Measurements from ENCODE around the gene CTXND2. TPM values are rescaled to one million over a fixed set of nuclear protein-coding genes. Genes with fewer than 3 reads are reported as not detected.

Gene CTXND2
- total RNA-seq, 2 experiments from 2014 or later = not detected

GRCh38 chr1:150955280-150955679 lies 68.3 kb downstream of the CTXND2 start:
- no peak overlapping the region for H3K4me2 ChIP-seq (ENCODE audit: low read length)
- no peaks in the 10 kb centered on the region for H3K9me2 ChIP-seq (ENCODE audit: insufficient read depth, low read length)
- H3K9me3 ChIP-seq (ENCODE audit: low read length) = no peaks in the 10 kb centered on the region
- DNase-seq (ENCODE audit: low spot score) = no peak
- CTCF ChIA-PET (ENCODE audit: unreplicated experiment) = no interaction called here
- H3K79me2 ChIP-seq (ENCODE audit: insufficient read depth, low read depth, low read length) = no peaks in the 10 kb centered on the region
- intact Hi-C loops (cut with micrococcal nuclease; ENCODE audit: unreplicated experiment) = no loop called here
- BruUV-seq (replicated peaks) = no TSS peak
- no peak for TF ChIP-seq EZH2phosphoT487 (IDR thresholded peaks at IDR 0.05; ENCODE audit: borderline replicate concordance, low read depth, low read length)
- no peak for TF ChIP-seq CTCF (conservative IDR thresholded peaks at IDR 0.05; ENCODE audit: low read length)
- no peaks in the 10 kb centered on the region for H3K4me1 ChIP-seq (ENCODE audit: insufficient read depth, low read length, poor library complexity, severe bottlenecking)
- no peak overlapping the region for H3K27ac ChIP-seq (ENCODE audit: low read depth, low read length, poor library complexity, severe bottlenecking)
- no peak overlapping the region for H2AFZ ChIP-seq (ENCODE audit: low read length)
- peaks cover 87% of the 10 kb centered on the region for H3K36me3 ChIP-seq (ENCODE audit: insufficient read depth, low read length)
- no peaks in the 10 kb centered on the region for H4K20me1 ChIP-seq (ENCODE audit: insufficient read depth, low read length)
- no peak overlapping the region for H3K4me3 ChIP-seq (ENCODE audit: low read depth, low read length, poor library complexity, severe bottlenecking)
- POLR2A ChIA-PET = no interaction called here

GRCh38 chr1:150957666-150958065 lies 70.7 kb downstream of the CTXND2 start:
- TF ChIP-seq CTCF (conservative IDR thresholded peaks at IDR 0.05; ENCODE audit: low read length) (no peak), EZH2phosphoT487 (IDR thresholded peaks at IDR 0.05; ENCODE audit: borderline replicate concordance, low read depth, low read length) (no peak)
- no peak overlapping the region for H3K4me3 ChIP-seq (ENCODE audit: low read depth, low read length, poor library complexity, severe bottlenecking)
- no TSS peak for BruUV-seq (replicated peaks)
- intact Hi-C loops (cut with micrococcal nuclease; ENCODE audit: unreplicated experiment) = no loop called here
- H3K36me3 ChIP-seq (ENCODE audit: insufficient read depth, low read length) = peaks cover 88% of the 10 kb centered on the region
- ChIA-PET CTCF (ENCODE audit: unreplicated experiment) (interaction anchor here (1.0 kb wide), 1 partner anchor 16 kb away, joined by 3 read pairs; no protein-coding TSS in a partner anchor), POLR2A (interaction anchor here (0.6 to 1.2 kb wide), 3 partner anchors 16 to 209 kb away, joined by 3 read pairs; partner anchors contain the start of gene MINDY1)
- H3K27ac ChIP-seq (ENCODE audit: low read depth, low read length, poor library complexity, severe bottlenecking) = no peak overlapping the region
- H4K20me1 ChIP-seq (ENCODE audit: insufficient read depth, low read length) = no peaks in the 10 kb centered on the region
- H3K9me2 ChIP-seq (ENCODE audit: insufficient read depth, low read length) = no peaks in the 10 kb centered on the region
- H3K9me3 ChIP-seq (ENCODE audit: low read length) = no peaks in the 10 kb centered on the region
- H3K4me2 ChIP-seq (ENCODE audit: low read length) = no peak overlapping the region
- no peak overlapping the region for H2AFZ ChIP-seq (ENCODE audit: low read length)
- no peaks in the 10 kb centered on the region for H3K4me1 ChIP-seq (ENCODE audit: insufficient read depth, low read length, poor library complexity, severe bottlenecking)
- H3K79me2 ChIP-seq (ENCODE audit: insufficient read depth, low read depth, low read length) = no peaks in the 10 kb centered on the region
- DNase-seq (ENCODE audit: low spot score) = no peak

DNA sequence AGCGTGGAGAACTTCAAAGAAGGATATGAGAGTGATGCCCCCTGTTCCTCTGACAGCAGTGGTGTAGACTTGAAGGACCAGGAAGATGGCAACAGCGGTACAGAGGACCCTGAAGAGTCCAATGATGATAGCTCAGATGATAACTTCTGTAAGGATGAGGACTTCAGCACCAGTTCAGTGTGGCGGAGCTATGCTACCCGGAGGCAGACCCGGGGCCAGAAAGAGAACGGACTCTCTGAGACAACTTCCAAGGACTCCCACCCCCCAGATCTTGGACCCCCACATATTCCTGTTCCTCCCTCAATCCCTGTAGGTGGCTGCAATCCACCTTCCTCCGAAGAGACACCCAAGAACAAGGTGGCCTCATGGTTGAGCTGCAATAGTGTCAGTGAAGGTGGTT lies 73.7 kb downstream of the CTXND2 start:
- no peaks in the 10 kb centered on the region for H3K79me2 ChIP-seq (ENCODE audit: insufficient read depth, low read depth, low read length)
- CTCF ChIA-PET (ENCODE audit: unreplicated experiment) = no interaction called here
- H3K4me1 ChIP-seq (ENCODE audit: insufficient read depth, low read length, poor library complexity, severe bottlenecking) = no peaks in the 10 kb centered on the region
- POLR2A ChIA-PET = no interaction called here
- intact Hi-C loops (cut with micrococcal nuclease; ENCODE audit: unreplicated experiment) = no loop called here
- DNase-seq (ENCODE audit: low spot score) = no peak
- H3K4me3 ChIP-seq (ENCODE audit: low read depth, low read length, poor library complexity, severe bottlenecking) = no peak overlapping the region
- H3K36me3 ChIP-seq (ENCODE audit: insufficient read depth, low read length) = peaks cover 94% of the 10 kb centered on the region
- TF ChIP-seq CTCF (conservative IDR thresholded peaks at IDR 0.05; ENCODE audit: low read length) (no peak), EZH2phosphoT487 (IDR thresholded peaks at IDR 0.05; ENCODE audit: borderline replicate concordance, low read depth, low read length) (no peak)
- no TSS peak for BruUV-seq (replicated peaks)
- no peak overlapping the region for H3K27ac ChIP-seq (ENCODE audit: low read depth, low read length, poor library complexity, severe bottlenecking)
- no peak overlapping the region for H2AFZ ChIP-seq (ENCODE audit: low read length)
- H3K9me2 ChIP-seq (ENCODE audit: insufficient read depth, low read length) = no peaks in the 10 kb centered on the region
- H3K9me3 ChIP-seq (ENCODE audit: low read length) = no peaks in the 10 kb centered on the region
- H4K20me1 ChIP-seq (ENCODE audit: insufficient read depth, low read length) = no peaks in the 10 kb centered on the region
- no peak overlapping the region for H3K4me2 ChIP-seq (ENCODE audit: low read length)

Data from OCI-LY7 (cell line).